ENCODE results near the gene PCDH9.

Gene PCDH9

GRCh38 chr13:67076378-67076777, 153.8 kb downstream of the PCDH9 start:
- H4K20me1 ChIP-seq (ENCODE audit: low read depth, low read length), result no peaks in the 10 kb centered on the region
- no peak overlapping the region for H3K27ac ChIP-seq (ENCODE audit: low read depth, low read length)
- H2AFZ ChIP-seq (ENCODE audit: low read depth, low read length, severe bottlenecking), result no peak overlapping the region
- H3K9me3 ChIP-seq (ENCODE audit: insufficient read depth, low read length), result no peaks in the 10 kb centered on the region
- no peak overlapping the region for H3K4me3 ChIP-seq (ENCODE audit: insufficient read depth, low read length, poor library complexity, severe bottlenecking)
- no peak overlapping the region for H3K9ac ChIP-seq (ENCODE audit: low read length)
- H3K36me3 ChIP-seq (ENCODE audit: low read length), result no peaks in the 10 kb centered on the region
- H3F3A ChIP-seq (ENCODE audit: insufficient read depth), result no peaks in the 10 kb centered on the region
- no peaks in the 10 kb centered on the region for H3K9me2 ChIP-seq (replicated peaks; ENCODE audit: insufficient read depth, low read length)
- H3K79me2 ChIP-seq (ENCODE audit: insufficient read depth, low read length), result no peaks in the 10 kb centered on the region
- no peaks in the 10 kb centered on the region for H3K27me3 ChIP-seq (ENCODE audit: low read length)
- TF ChIP-seq CTCF (IDR thresholded peaks at IDR 0.05; ENCODE audit: insufficient read depth, low read length, poor library complexity, severe bottlenecking) (no peak), EZH2phosphoT487 (conservative IDR thresholded peaks at IDR 0.05; ENCODE audit: low read length) (no peak)
- no peak overlapping the region for H3K4me2 ChIP-seq (ENCODE audit: low read depth, low read length, poor library complexity, severe bottlenecking)

- H3K9me2 ChIP-seq (replicated peaks; ENCODE audit: insufficient read depth, low read length), result no peaks in the 10 kb centered on the region
- H2AFZ ChIP-seq (ENCODE audit: low read depth, low read length, severe bottlenecking), result no peak overlapping the region
- H3K27me3 ChIP-seq (ENCODE audit: low read length), result no peaks in the 10 kb centered on the region
- H3K4me2 ChIP-seq (ENCODE audit: low read depth, low read length, poor library complexity, severe bottlenecking), result peak overlapping the region; percentile 5
- no peaks in the 10 kb centered on the region for H3F3A ChIP-seq (ENCODE audit: insufficient read depth)
- no peaks in the 10 kb centered on the region for H3K9me3 ChIP-seq (ENCODE audit: insufficient read depth, low read length)
- no peaks in the 10 kb centered on the region for H3K36me3 ChIP-seq (ENCODE audit: low read length)
- no peak overlapping the region for H3K27ac ChIP-seq (ENCODE audit: low read depth, low read length)
- H3K9ac ChIP-seq (ENCODE audit: low read length), result no peak overlapping the region
- no peaks in the 10 kb centered on the region for H4K20me1 ChIP-seq (ENCODE audit: low read depth, low read length)
- H3K4me3 ChIP-seq (ENCODE audit: insufficient read depth, low read length, poor library complexity, severe bottlenecking), result no peak overlapping the region
- H3K79me2 ChIP-seq (ENCODE audit: insufficient read depth, low read length), result no peaks in the 10 kb centered on the region
- TF ChIP-seq CTCF (IDR thresholded peaks at IDR 0.05; ENCODE audit: insufficient read depth, low read length, poor library complexity, severe bottlenecking) (no peak), EZH2phosphoT487 (conservative IDR thresholded peaks at IDR 0.05; ENCODE audit: low read length) (no peak)
Measured at GRCh38 chr13:67075239-67075638, 154.9 kb downstream of the PCDH9 start.

GRCh38 chr13:67071918-67072598, 158.1 kb downstream of the PCDH9 start:
- H3K9me2 ChIP-seq (replicated peaks; ENCODE audit: insufficient read depth, low read length), result no peaks in the 10 kb centered on the region
- no peaks in the 10 kb centered on the region for H3K9me3 ChIP-seq (ENCODE audit: insufficient read depth, low read length)
- no peaks in the 10 kb centered on the region for H3K79me2 ChIP-seq (ENCODE audit: insufficient read depth, low read length)
- no peak overlapping the region for H3K4me2 ChIP-seq (ENCODE audit: low read depth, low read length, poor library complexity, severe bottlenecking)
- no peak overlapping the region for H3K4me3 ChIP-seq (ENCODE audit: insufficient read depth, low read length, poor library complexity, severe bottlenecking)
- H4K20me1 ChIP-seq (ENCODE audit: low read depth, low read length), result no peaks in the 10 kb centered on the region
- H3K27me3 ChIP-seq (ENCODE audit: low read length), result no peaks in the 10 kb centered on the region
- TF ChIP-seq EZH2phosphoT487 (conservative IDR thresholded peaks at IDR 0.05; ENCODE audit: low read length) (no peak), CTCF (IDR thresholded peaks at IDR 0.05; ENCODE audit: insufficient read depth, low read length, poor library complexity, severe bottlenecking) (no peak)
- no peak overlapping the region for H2AFZ ChIP-seq (ENCODE audit: low read depth, low read length, severe bottlenecking)
- no peaks in the 10 kb centered on the region for H3K36me3 ChIP-seq (ENCODE audit: low read length)
- H3K27ac ChIP-seq (ENCODE audit: low read depth, low read length), result no peak overlapping the region
- no peak overlapping the region for H3K9ac ChIP-seq (ENCODE audit: low read length)
- no peaks in the 10 kb centered on the region for H3F3A ChIP-seq (ENCODE audit: insufficient read depth)

All from SU-DHL-6 (cell line).